Mononuclear cell (primary cell): ENCODE data around the gene CHCHD3. TPM values are rescaled to one million over a fixed set of nuclear protein-coding genes. Genes with fewer than 3 reads are reported as not detected.

Source experiments
- H3K27me3 ChIP-seq: 2 replicates; pipeline ENCODE4 v1.6.0; 2011; ENCODE audit warnings: low read length, control low read depth; ENCODE audit not compliant: insufficient read depth
- H3K4me1 ChIP-seq: 2 replicates; pipeline ENCODE4 v1.5.1; 2011; ENCODE audit warnings: mild to moderate bottlenecking, low read length, control low read depth; ENCODE audit not compliant: insufficient read depth
- H3K4me3 ChIP-seq: 2 replicates; pipeline ENCODE4 v1.5.1; 2011; ENCODE audit warnings: mild to moderate bottlenecking, low read length, moderate library complexity
- H3K9me3 ChIP-seq: 2 replicates; pipeline ENCODE4 v1.5.1; 2011; ENCODE audit warnings: low read depth, mild to moderate bottlenecking, control low read depth, low read length
- total RNA-seq: library from RNA; depleted of rRNA; stranded (reverse); fragments of >200 nt; gene quantifications from one replicate; pipeline ENCODE4 v1.2.3, GENCODE V29; 2012

CHCHD3 gene
- total RNA-seq, 1 donor, result 31.1 TPM

DNA sequence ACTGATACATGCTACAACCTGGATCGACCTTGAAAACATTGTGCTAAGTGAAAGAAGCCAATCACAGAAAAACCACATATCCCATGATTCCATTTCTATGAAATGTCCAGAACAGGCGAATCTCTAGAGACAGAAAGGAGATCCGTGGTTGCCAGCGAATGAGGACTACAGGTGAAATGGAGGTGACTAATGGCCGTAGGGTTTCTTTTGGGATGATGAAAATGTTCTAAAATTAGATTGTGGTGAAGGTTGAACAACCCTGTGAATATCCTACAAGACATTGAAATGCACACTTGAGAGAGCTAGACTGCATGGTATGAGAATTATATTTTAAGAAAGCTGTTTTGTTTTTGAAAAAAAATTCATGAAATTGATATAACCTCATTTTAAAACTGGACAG lies 317.1 kb downstream of the CHCHD3 start:
- Histone ChIP-seq H3K27me3 (no peaks in the 10 kb centered on the region), H3K4me1 (no peaks in the 10 kb centered on the region), H3K9me3 (peaks cover 1% of the 10 kb centered on the region)

DNA sequence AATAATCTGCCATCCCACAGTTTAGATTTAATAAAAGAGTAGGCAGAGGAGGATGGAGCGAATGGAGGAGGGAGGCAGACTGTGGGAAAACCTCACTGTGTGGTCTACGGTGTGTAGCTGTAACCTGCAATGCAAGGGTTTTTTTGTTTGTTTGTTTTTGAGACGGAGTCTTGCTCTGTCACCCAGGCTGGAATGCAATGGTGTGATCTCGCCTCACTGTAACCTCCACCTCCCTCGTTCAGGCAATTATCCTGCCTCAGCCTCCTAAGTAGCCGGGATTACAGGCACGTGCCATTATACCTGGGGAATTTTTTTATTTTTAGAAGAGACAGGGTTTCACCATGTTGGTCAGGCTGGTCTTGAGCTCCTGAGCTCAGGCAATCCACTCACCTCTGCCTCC lies 321.0 kb downstream of the CHCHD3 start:
- H3K4me3 ChIP-seq, result no peak overlapping the region
- H3K9me3 ChIP-seq, result no peaks in the 10 kb centered on the region
- no peaks in the 10 kb centered on the region for H3K4me1 ChIP-seq
- H3K27me3 ChIP-seq, result no peaks in the 10 kb centered on the region

More for the DNA sequence above, 317.1 kb downstream of the CHCHD3 start:
- H3K4me3 ChIP-seq, result no peak overlapping the region

DNA sequence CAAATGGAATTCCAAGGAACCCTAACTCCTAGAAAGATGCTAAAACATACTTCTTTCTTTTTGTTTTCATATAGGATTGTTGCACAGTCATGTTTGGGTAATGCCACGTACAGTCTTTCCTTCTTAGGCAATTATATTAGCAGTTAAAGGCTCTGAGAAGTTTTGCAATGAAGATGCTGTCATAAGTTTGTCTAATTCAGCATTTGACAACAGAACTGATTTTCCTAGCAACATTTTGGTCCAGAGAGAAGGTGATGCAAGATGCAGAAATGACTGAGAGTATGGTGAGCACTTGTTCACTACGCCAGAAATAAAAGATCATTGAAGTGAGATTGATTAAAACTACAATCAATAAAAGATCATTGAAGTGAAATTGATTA lies 321.7 kb downstream of the CHCHD3 start:
- Histone ChIP-seq H3K9me3 (no peaks in the 10 kb centered on the region), H3K4me1 (no peaks in the 10 kb centered on the region), H3K27me3 (no peaks in the 10 kb centered on the region), H3K4me3 (no peak overlapping the region)

DNA sequence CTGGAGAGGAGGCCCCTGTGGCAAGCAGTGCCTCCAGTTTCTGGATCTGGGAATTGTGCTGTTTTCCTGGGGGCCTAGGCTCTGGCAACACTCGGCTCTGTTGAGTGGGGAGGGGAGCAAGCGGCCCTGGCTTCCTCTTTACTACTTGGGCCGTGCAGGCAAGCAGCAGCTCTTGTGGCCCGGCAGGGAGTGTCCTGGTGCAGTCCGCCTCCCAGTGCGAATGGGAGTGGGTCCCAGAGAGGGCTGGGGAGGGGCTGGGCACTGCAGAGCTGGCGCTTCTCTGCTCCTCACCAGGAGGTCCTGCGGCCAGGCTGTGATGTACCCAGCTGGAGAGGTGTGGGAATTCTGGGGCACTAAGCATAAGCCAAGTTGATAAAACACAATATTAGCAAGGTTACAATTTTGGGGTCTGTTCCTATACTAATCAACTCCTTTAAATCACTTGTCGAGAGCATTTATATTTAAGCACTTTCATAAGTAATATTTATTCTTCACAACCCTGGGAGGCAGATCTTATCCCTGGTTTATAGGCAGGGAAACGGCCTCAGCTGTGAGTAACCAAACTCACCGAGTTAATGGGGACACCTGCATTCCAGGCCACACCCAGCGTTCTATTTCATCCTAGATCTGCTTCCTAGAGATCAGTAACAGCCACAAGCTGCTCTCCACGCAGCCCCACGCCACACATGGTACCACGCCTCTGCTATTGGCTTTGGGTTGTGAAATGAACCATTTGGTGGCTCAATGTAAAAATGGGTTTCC lies 322.2 kb downstream of the CHCHD3 start:
- Histone ChIP-seq H3K27me3 (no peaks in the 10 kb centered on the region), H3K4me1 (no peaks in the 10 kb centered on the region)

DNA sequence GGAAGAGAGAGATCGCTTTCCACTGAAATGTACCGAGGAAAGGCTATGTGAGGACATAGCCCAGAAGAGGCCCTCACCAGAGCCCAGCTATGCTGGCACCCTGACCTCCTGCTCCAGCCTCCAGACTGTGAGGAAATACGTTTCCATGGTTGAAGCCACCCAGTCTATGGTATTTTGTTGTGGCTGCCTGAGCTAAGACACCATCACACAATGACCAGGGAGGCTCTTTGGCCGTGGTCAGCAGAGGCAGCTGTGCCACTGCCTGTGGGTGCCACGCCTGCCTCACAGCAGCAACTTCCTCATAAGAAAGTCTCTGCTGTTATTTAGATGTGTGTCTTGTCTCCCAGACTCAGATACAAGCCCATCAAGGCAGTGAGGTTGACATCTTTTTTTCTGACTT lies 322.9 kb downstream of the CHCHD3 start:
- H3K4me3 ChIP-seq, result no peak overlapping the region
- H3K4me1 ChIP-seq, result no peaks in the 10 kb centered on the region
- H3K27me3 ChIP-seq, result no peaks in the 10 kb centered on the region
- H3K9me3 ChIP-seq, result no peaks in the 10 kb centered on the region

More for the DNA sequence above, 322.2 kb downstream of the CHCHD3 start:
- no peaks in the 10 kb centered on the region for H3K9me3 ChIP-seq
- H3K4me3 ChIP-seq, result no peak overlapping the region

DNA sequence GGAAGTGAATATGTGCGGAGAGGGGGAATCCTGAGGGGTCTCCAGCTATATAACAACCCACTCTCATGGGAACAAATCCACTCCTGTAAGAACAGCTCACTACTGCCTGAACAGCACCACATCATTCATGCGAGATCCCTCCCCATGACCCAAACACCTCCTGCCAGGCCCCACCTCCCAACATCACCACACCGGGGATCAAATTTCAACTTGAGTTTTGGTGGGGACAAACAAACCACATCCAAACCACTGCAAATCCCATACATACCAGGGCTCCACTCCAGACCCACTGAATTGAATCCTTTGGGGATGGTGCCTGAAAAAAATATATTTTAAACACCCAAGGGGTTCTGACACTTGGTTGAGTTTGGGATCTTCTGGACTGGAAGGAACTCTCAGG lies 324.1 kb downstream of the CHCHD3 start:
- Histone ChIP-seq H3K27me3 (no peaks in the 10 kb centered on the region), H3K4me1 (no peaks in the 10 kb centered on the region), H3K4me3 (no peak overlapping the region), H3K9me3 (no peaks in the 10 kb centered on the region)

DNA sequence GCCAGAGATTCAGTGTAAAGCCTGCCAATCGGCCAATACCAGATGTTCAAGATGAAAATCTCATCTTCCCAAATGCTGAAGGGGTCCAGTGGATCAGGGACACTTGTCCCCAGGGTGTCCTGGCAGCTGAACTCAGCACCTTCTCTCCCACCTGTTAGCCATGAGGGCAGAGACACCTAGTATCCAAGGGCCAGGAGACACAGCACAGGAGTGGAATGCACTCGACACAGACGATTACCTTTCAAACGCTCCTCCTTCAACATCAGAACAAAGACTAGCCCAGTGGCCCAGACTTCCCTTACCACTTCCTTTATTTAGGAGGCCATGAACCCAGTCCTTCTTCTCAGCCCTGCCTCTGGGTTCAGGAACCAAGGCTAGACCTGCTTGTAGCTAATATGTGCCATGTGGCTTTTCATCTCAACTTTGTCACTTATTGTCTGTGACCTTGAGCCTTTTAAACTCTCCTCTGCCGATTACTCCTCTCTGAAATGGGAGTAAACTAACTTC lies 325.4 kb downstream of the CHCHD3 start:
- Histone ChIP-seq H3K4me1 (no peaks in the 10 kb centered on the region), H3K9me3 (no peaks in the 10 kb centered on the region), H3K4me3 (no peak overlapping the region), H3K27me3 (no peaks in the 10 kb centered on the region)

DNA sequence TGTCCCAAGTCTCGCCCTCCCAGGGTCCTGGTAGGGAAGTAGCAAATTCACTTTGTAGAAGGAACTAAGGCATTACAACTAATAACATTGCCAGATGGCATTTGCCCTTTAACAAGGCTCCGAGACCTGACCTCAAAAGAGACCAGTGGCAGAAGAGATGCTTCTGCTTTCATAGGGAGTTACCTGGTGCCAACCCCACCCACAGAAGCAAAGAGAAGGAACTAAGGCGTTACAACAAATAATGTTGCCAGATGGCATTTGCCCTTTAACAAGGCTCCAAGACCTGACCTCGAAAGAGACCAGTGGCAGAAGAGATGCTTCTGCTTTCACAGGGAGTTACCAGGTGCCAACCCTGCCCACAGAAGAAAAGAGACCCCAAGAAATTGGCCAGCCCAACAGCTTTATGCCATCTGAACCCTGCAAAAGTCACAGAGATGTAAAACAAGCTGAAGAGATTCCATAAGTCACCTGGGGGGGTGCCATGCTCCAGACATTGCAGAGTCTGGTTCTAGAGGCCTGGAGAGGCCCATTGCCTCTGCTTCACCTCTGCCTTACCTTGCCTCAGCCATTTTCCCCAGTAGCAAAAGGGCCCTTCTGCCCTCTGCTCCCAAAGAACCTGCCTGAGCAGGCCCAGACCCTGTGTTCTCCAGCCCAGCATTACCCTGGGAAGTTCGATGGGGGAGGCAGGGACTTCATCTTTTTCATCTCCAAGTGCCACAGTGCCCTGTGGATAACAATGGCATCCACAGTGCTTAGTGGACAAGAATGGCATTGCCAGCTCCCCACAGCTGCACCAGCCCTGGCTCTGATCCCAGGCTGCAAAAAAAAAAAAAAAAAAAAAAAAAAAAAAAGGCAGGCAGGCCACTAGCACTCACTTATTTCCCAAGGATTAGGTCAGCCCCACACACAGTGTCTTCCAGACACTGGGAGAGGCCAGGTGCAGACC lies 326.1 kb downstream of the CHCHD3 start:
- no peaks in the 10 kb centered on the region for H3K9me3 ChIP-seq
- H3K4me1 ChIP-seq, result no peaks in the 10 kb centered on the region
- no peaks in the 10 kb centered on the region for H3K27me3 ChIP-seq
- H3K4me3 ChIP-seq, result no peak overlapping the region

DNA sequence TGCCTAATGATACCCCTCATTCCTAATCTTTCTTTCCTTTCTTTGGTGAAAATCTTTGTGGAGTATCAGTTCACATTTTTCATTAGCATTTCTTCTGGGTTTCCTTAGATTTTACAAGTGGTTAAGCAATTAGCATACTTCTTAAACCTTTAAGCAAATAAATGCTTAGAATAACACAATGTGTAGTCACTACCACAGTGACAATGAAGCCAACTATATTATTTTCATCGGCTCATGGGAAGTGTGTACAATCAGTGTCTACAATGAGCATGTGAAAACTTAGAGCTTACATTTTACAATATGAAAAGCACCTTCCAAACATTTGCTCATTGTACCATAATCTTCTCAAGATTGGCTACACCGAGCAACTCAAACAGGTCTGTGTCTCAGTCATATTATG lies 329.5 kb downstream of the CHCHD3 start:
- Histone ChIP-seq H3K27me3 (no peaks in the 10 kb centered on the region), H3K9me3 (no peaks in the 10 kb centered on the region), H3K4me1 (no peaks in the 10 kb centered on the region), H3K4me3 (no peak overlapping the region)

DNA sequence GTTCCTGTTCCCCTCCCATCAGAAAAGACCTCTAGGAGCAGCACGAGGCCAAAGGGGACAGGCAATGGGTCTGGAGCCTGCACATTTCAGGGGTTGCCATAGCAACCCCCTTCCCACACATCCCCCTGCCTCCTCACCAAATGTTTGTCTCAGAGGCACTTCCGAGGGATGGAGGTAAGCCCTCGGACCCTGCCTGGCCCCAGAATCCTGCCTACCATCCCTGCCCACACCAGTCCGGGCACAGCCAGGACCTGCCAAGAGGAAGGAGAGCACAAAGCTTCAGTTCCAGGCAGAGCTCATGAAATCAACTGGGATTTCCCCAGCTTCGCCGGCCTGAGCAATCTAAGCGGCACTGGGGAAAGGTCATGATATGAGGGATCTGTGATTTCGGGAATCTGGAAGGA lies 330.6 kb downstream of the CHCHD3 start:
- Histone ChIP-seq H3K9me3 (no peaks in the 10 kb centered on the region), H3K4me1 (no peaks in the 10 kb centered on the region), H3K27me3 (no peaks in the 10 kb centered on the region), H3K4me3 (no peak overlapping the region)

DNA sequence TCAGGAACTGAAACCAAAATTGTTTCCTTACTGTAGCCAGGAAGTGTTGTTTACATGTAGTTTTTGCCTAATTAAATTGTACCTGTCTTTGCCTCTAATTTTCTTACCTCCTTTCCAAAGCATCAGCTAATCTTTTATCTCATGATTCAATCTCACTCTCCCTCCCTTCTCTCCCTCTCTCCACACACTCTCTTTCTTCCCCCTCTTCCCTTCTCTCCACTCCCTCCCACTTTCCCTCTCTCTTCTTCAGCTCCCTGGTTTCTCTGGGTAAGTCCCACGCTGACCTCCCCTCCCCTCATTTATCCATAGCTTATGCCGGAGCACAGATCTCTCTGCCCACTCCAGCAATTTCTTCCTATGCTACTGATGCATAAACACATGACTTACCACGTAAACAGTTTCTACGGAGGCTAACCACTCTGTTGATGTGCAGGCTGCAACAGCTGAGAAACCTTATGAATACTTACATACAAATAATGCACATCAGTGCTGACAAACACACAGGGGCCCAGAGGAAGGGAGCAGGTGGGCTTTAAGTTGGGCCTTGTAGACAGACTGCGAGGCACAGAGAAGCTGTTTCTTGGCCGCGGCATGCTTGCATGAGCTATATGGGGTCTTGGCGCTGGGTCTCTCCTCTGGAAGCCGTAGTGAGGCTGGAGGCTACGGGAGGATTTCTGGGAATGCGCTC lies 331.2 kb downstream of the CHCHD3 start:
- no peak overlapping the region for H3K4me3 ChIP-seq
- no peaks in the 10 kb centered on the region for H3K4me1 ChIP-seq
- H3K9me3 ChIP-seq, result no peaks in the 10 kb centered on the region
- no peaks in the 10 kb centered on the region for H3K27me3 ChIP-seq

DNA sequence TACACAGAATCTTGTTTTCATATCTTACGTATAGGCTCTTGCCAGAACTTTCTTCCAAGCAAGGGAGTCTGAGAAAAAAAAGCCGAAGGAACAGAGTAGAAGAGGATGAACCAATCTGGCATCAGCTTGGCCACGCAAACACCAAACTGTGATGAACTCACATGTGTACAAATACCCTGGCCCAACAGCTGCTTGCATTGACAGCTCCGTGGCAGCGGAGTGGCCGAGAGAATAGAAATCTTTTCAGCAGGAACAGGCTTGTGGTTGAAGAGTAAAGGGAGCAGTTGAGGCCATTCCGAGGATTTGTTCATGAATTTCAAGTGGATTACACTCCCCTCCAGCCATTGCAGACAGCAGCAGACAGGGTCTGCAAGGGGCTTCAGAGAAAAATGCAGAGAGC lies 331.8 kb downstream of the CHCHD3 start:
- Histone ChIP-seq H3K27me3 (no peaks in the 10 kb centered on the region), H3K9me3 (no peaks in the 10 kb centered on the region), H3K4me3 (no peak overlapping the region), H3K4me1 (no peaks in the 10 kb centered on the region)

DNA sequence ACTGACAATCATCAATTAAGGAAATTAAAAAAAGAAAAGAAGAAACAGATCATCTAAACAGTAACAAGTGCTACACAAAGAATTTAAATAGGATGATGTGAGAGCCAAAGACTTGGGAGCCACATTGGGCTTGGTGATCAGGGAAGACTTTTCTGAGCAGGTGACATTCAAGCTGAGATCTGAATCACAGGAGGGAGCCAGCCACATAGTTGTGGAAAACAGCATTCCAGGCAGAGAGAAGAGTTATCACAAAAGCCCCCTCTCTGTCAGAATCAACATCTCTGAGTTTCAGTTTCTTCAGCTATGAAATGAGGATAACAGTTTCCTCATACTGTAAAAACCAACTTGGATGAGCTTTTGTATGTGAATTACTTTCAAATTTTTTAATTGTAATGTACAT lies 336.4 kb downstream of the CHCHD3 start:
- no peaks in the 10 kb centered on the region for H3K27me3 ChIP-seq
- H3K4me1 ChIP-seq, result no peaks in the 10 kb centered on the region
- H3K4me3 ChIP-seq, result no peak overlapping the region
- H3K9me3 ChIP-seq, result peaks cover 12% of the 10 kb centered on the region

DNA sequence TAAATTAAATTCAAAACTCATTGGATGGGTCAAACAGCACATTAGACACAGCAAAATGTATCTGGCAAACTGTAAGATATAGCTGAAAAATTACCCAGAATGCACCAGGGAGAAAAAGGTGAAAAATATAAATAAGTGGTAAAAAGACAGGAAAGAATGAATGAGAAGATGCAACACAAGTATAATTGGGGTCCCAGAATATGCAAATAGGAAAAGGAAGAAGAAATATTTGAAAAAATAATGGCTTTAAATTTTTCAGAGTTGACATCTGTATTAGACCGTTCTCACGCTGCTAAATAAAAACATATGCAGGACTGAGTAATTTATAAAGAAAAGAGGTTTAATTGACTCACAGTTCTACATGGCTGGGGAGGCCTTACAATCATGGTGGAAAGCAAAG lies 337.9 kb downstream of the CHCHD3 start:
- peaks cover 12% of the 10 kb centered on the region for H3K9me3 ChIP-seq
- no peaks in the 10 kb centered on the region for H3K4me1 ChIP-seq
- H3K4me3 ChIP-seq, result no peak overlapping the region
- no peaks in the 10 kb centered on the region for H3K27me3 ChIP-seq

DNA sequence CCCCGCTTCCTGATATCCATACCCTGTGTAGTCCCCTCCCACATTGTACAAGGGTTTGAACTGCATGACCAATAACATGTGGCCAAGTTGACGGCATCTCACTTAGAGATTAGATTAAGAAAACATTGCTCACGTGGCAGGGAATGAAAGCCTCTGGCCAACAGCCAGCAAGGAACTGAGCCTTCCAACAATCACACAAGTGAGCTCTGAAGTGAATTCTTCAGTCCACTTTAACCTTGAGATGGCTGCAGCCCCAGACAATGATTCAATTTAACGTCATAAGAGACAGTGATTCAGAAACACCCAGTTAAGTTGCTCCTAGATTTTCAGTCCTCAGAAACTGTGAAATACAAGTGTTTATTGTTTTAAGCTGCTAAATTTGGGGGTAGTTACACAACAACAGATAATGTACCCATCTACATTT lies 339.7 kb downstream of the CHCHD3 start:
- H3K27me3 ChIP-seq, result no peaks in the 10 kb centered on the region

More for the DNA sequence above, 339.7 kb downstream of the CHCHD3 start:
- no peaks in the 10 kb centered on the region for H3K4me1 ChIP-seq
- no peak overlapping the region for H3K4me3 ChIP-seq
- H3K9me3 ChIP-seq, result peaks cover 12% of the 10 kb centered on the region
